ENCODE measurements around the gene ST7L. TPM values are rescaled to one million over a fixed set of nuclear protein-coding genes. Genes with fewer than 3 reads are reported as not detected.

ST7L gene
- total and polyA plus RNA-seq, 2 donors (not counting 3 experiments of a cell fraction or from before 2014, with no cell fraction given), result 12.3 to 28.4 TPM

GRCh38 chr1:112576240-112576639, 42.7 kb downstream of the ST7L start:
- Histone ChIP-seq H3K4me2 (ENCODE audit: insufficient read depth, low read length) (no peak overlapping the region), H4K20me1 (replicated peaks; ENCODE audit: control insufficient read depth, extremely low read depth, insufficient read depth, low read length) (no peaks in the 10 kb centered on the region), H3K9ac (replicated peaks; ENCODE audit: extremely low read depth, insufficient read depth, low read length) (no peak overlapping the region)

More at GRCh38 chr1:112576240-112576639, 42.7 kb downstream of the ST7L start:
- intact Hi-C loops (cut with micrococcal nuclease), result no loop called here
- no peak for FAIRE-seq
- Histone ChIP-seq H3K27ac (ENCODE audit: insufficient read depth, low read depth, low read length) (no peak overlapping the region), H3K9me1 (replicated peaks; ENCODE audit: control insufficient read depth, extremely low read depth, insufficient read depth, low read length) (no peaks in the 10 kb centered on the region), H3K36me3 (ENCODE audit: control insufficient read depth in 2 of 2, extremely low read depth in 1 of 2, insufficient read depth in 2 of 2, low read length in 2 of 2) (peaks cover 2 to 5% of the 10 kb centered on the region in 2 experiments), H3K79me2 (ENCODE audit: control insufficient read depth, insufficient read depth, low read length) (no peaks in the 10 kb centered on the region), H3K9me3 (replicated peaks; ENCODE audit: control insufficient read depth, insufficient read depth, low read length) (no peaks in the 10 kb centered on the region), H3K4me3 (replicated peaks in 1 of 3; ENCODE audit: insufficient read depth in 1 of 3, low read depth in 1 of 3, low read length in 3 of 3) (no peak overlapping the region), H3K4me1 (ENCODE audit: control insufficient read depth, extremely low read depth, insufficient read depth, low read length) (peaks cover 14% of the 10 kb centered on the region), H2AFZ (ENCODE audit: low read depth, low read length) (no peak overlapping the region), H3K27me3 (ENCODE audit: control insufficient read depth in 2 of 2, insufficient read depth in 2 of 2, low read length in 2 of 2) (no peaks in the 10 kb centered on the region)
- dilution Hi-C loops (cut with MboI; ENCODE audit: extremely low pct_ligation_motif_present, low sequenced_read_pairs), result no loop called here
- ChIA-PET CTCF (interaction anchor here (0.9 to 2.7 kb wide), 5 partner anchors 15 to 98 kb away, joined by 3 to 18 read pairs (median 4); partner anchors contain the start of gene MOV10), POLR2A (interaction anchor here (0.6 to 0.7 kb wide), 2 partner anchors 11 to 182 kb away, joined by 3 to 5 read pairs; no protein-coding TSS in a partner anchor)
- TF ChIP-seq MYC (IDR thresholded peaks at IDR 0.05; ENCODE audit: low read depth, low read length) (no peak), JUN (IDR thresholded peaks at IDR 0.05; ENCODE audit: borderline replicate concordance, insufficient read depth, insufficient read length, low read depth) (no peak), CTCF (IDR thresholded peaks at IDR 0.05; ENCODE audit: extremely low read depth in 1 of 2, insufficient read depth in 1 of 2, low read depth in 1 of 2, low read length in 2 of 2) (no peak), EZH2 (IDR thresholded peaks at IDR 0.05; ENCODE audit: borderline replicate concordance, low read depth, low read length, severe bottlenecking) (no peak), MAX (IDR thresholded peaks at IDR 0.05; ENCODE audit: insufficient read depth, insufficient read length) (no peak), POLR2A (IDR thresholded peaks at IDR 0.05; ENCODE audit: low read depth, low read length) (no peak), POLR2AphosphoS5 (IDR thresholded peaks at IDR 0.05; ENCODE audit: insufficient read depth, low read depth, low read length) (no peak), FOS (IDR thresholded peaks at IDR 0.05; ENCODE audit: borderline replicate concordance, insufficient read depth, low read length) (no peak), GATA2 (IDR thresholded peaks at IDR 0.05; ENCODE audit: insufficient read depth, insufficient read length, low read depth, low read length) (no peak)
- no peak for DNase-seq (ENCODE audit: low read depth, low spot score)
- no TSS peak for BruUV-seq (replicated peaks)
